HL-60 (cell line): ENCODE results near the gene GAL3ST1.
A peak's percentile ranks its signal among the peaks of the same experiment; 100 is the strongest.
"Not testable (repeated sequence)": the region's sequence is repeated elsewhere in the genome, so short reads cannot be mapped to it uniquely, and the experiment has no call there.

Experiments
- DNase-seq, 2 experiments: peaks; one replicate each; pipeline ENCODE4 v3.0.0-alpha.2; 2010 to 2020; ENCODE audit warnings: low read depth in 1 of 2, low spot score in 1 of 2
- H3K27ac ChIP-seq: fragments of 250-450 bp; sonication (Bioruptor Pico); replicated peaks from 2 replicates; pipeline ENCODE4 v1.5.1; 2020; ENCODE audit warnings: mild to moderate bottlenecking, moderate library complexity
- H3K27me3 ChIP-seq: fragments of 250-450 bp; sonication (Bioruptor Pico); 2 replicates; pipeline ENCODE4 v1.5.1; 2021; ENCODE audit warnings: mild to moderate bottlenecking, moderate library complexity; ENCODE audit not compliant: insufficient read depth, poor library complexity, severe bottlenecking
- H3K4me3 ChIP-seq: replicated peaks from 2 replicates; pipeline ENCODE4 v1.5.1; 2011; ENCODE audit warnings: mild to moderate bottlenecking, control low read depth, low read length; ENCODE audit not compliant: insufficient read depth
- GABPA ChIP-seq: IDR thresholded peaks from 2 replicates; pipeline ENCODE4 v1.6.1; 2012; ENCODE audit warnings: low read depth
- POLR2AphosphoS5 ChIP-seq: IDR thresholded peaks from 2 replicates; pipeline ENCODE4 v1.6.1; 2012; ENCODE audit warnings: low read depth
- SPI1 ChIP-seq: IDR thresholded peaks from 2 replicates; pipeline ENCODE4 v1.6.1; 2012; ENCODE audit warnings: low read depth, mild to moderate bottlenecking, borderline replicate concordance
- long read RNA-seq: library from polyadenylated mRNA; unstranded; transcript quantifications from one replicate; pipeline ENCODE4 v2.0.0, GENCODE V29; 2020
- TF ChIP-seq, protein P1 (sequence below): IDR thresholded peaks from one replicate; pipeline ENCODE4 v1.5.1; 2011; ENCODE audit warnings: low read length, control low read depth, inconsistent platforms; ENCODE audit not compliant: insufficient read depth
- TF ChIP-seq, protein P2 (sequence below): IDR thresholded peaks from 2 replicates; pipeline ENCODE4 v1.6.1; 2012; ENCODE audit warnings: low read depth; ENCODE audit not compliant: insufficient replicate concordance

Gene GAL3ST1, protein sequence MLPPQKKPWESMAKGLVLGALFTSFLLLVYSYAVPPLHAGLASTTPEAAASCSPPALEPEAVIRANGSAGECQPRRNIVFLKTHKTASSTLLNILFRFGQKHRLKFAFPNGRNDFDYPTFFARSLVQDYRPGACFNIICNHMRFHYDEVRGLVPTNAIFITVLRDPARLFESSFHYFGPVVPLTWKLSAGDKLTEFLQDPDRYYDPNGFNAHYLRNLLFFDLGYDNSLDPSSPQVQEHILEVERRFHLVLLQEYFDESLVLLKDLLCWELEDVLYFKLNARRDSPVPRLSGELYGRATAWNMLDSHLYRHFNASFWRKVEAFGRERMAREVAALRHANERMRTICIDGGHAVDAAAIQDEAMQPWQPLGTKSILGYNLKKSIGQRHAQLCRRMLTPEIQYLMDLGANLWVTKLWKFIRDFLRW
- long read RNA-seq: 0 reads

DNA sequence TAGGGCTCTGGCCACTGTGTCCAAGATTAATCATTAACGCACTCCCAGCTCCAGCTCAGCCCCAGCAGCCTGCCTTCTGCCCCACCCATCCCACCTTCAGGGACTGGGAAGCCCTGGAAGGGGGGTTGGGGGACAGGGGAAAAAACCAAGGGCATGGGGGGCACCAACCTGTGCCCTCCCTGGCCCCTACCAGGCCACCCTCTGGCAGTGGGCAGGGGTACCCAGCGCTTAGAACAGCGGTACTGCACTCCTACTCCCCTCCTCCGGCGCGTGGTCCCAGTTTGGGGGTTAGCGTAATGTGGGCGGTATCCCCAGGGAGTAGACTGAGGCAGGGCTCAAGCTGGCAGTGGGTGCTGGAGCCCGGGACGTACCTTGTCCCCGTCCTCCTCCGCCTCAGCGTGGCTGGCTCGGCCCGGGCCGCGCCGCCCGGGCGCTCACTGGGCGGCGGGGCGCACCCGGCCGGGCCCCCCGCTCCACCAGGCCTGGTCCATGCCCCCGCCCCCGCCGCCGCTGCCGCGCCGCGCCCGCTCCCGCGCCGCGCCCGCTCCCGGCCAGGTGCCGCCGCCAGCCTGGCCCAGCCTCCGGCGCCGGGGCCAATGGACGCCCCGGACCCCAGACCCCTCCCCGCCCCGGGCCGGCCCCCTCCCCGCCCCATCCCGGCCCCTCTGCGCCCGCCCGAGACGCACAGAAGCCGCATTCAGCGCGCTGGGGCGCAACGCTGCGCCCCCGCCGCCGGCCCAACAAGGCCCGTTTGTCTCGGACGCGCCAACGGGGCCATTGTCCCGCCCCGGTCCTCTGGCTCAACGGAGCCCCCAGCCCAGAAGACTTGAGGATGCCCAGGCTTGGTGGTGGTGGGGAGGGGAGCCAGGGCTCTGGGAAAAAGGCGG, at the start of gene GAL3ST1:
TSS of gene GAL3ST1 (minus strand) at position 571 of the 887 bp plus-strand sequence. CDS start 17,273 bp downstream, outside the sequence.
- Histone ChIP-seq H3K27me3 (no peaks in the 10 kb centered on the region), H3K4me3 (no peak within 1 kb of the TSS), H3K27ac (no peak within 1 kb of the TSS)
- TF ChIP-seq SPI1 (no peak), POLR2AphosphoS5 (no peak), GABPA (no peak)
- TF ChIP-seq, protein P1, sequence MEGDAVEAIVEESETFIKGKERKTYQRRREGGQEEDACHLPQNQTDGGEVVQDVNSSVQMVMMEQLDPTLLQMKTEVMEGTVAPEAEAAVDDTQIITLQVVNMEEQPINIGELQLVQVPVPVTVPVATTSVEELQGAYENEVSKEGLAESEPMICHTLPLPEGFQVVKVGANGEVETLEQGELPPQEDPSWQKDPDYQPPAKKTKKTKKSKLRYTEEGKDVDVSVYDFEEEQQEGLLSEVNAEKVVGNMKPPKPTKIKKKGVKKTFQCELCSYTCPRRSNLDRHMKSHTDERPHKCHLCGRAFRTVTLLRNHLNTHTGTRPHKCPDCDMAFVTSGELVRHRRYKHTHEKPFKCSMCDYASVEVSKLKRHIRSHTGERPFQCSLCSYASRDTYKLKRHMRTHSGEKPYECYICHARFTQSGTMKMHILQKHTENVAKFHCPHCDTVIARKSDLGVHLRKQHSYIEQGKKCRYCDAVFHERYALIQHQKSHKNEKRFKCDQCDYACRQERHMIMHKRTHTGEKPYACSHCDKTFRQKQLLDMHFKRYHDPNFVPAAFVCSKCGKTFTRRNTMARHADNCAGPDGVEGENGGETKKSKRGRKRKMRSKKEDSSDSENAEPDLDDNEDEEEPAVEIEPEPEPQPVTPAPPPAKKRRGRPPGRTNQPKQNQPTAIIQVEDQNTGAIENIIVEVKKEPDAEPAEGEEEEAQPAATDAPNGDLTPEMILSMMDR: no peak
- TF ChIP-seq, protein P2, sequence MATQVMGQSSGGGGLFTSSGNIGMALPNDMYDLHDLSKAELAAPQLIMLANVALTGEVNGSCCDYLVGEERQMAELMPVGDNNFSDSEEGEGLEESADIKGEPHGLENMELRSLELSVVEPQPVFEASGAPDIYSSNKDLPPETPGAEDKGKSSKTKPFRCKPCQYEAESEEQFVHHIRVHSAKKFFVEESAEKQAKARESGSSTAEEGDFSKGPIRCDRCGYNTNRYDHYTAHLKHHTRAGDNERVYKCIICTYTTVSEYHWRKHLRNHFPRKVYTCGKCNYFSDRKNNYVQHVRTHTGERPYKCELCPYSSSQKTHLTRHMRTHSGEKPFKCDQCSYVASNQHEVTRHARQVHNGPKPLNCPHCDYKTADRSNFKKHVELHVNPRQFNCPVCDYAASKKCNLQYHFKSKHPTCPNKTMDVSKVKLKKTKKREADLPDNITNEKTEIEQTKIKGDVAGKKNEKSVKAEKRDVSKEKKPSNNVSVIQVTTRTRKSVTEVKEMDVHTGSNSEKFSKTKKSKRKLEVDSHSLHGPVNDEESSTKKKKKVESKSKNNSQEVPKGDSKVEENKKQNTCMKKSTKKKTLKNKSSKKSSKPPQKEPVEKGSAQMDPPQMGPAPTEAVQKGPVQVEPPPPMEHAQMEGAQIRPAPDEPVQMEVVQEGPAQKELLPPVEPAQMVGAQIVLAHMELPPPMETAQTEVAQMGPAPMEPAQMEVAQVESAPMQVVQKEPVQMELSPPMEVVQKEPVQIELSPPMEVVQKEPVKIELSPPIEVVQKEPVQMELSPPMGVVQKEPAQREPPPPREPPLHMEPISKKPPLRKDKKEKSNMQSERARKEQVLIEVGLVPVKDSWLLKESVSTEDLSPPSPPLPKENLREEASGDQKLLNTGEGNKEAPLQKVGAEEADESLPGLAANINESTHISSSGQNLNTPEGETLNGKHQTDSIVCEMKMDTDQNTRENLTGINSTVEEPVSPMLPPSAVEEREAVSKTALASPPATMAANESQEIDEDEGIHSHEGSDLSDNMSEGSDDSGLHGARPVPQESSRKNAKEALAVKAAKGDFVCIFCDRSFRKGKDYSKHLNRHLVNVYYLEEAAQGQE: no peak
- no peak for DNase-seq

DNA sequence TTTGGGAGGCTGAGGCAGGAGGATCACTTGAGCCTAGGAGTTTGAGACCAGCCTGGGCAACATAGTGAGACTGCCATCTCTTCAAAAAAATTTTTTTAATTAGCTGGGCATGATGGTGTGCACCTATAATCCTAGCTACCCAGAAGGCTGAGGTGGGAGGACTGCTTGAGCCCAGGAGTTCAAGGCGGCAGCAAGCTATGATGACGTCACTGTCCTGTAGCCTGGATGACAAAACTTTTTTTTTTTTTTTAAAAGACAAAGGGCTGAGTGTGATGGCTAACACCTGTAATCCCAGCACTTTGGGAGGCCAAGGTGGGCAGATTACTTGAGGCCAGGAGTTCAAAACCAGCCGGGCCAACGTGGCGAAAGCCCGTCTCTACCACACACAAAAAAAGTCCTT, 45.4 kb upstream of the GAL3ST1 start:
- H3K4me3 ChIP-seq, H3K27ac ChIP-seq, DNase-seq, H3K27me3 ChIP-seq: not testable (repeated sequence)

DNA sequence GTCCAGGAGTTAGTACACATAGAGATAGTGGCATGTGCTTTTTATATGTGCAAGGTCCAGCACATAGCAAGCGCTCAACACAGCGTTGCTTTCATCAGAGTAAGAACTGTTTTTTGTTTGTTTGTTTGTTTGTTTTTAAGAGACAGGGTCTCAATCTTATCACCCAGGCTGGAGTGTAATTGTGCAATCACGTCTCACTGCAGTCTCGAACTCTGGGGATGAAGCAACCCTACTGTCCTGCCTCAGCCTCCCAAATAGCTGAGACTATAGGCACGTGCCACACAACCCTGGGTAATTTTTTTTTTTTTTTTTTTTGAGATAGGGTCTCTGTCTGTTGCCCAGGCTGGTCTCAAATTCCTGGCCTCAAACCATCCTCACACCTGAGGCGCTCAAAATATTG, 43.4 kb upstream of the GAL3ST1 start:
- no peaks in the 10 kb centered on the region for H3K27me3 ChIP-seq
- no peak for DNase-seq
- TF ChIP-seq SPI1: no peak
- TF ChIP-seq, protein P1: no peak
- H3K4me3 ChIP-seq: no peak overlapping the region
- H3K27ac ChIP-seq: no peak overlapping the region

DNA sequence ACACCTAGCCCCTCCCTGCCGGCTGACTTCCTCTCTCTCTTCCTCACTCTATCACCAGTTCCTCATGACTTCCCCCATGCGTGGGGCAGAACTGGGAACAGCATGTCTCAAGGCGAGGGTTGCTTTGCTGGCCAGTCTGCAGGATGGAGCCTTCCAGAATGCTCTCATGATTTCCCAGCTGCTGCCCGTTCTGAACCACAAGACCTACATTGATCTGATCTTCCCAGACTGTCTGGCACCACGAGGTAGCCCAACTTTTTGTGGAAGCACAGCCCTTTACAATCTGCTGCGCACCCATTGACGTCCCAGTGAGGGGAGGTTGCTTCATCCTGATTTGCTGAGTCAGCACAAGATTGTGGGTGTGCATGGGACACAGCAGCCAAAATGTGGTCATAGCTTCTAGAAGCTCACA, 41.1 kb upstream of the GAL3ST1 start:
- Histone ChIP-seq H3K27me3 (no peaks in the 10 kb centered on the region), H3K27ac (no peak overlapping the region), H3K4me3 (no peak overlapping the region)
- DNase-seq: no peak
- peak; percentile 35; the same call in 1 of the 2 replicates for TF ChIP-seq SPI1
- TF ChIP-seq POLR2AphosphoS5: no peak
- no peak for TF ChIP-seq GABPA
- TF ChIP-seq, protein P1: no peak
